Measurements from ENCODE around the gene SLC12A5. TPM values are rescaled to one million over a fixed set of nuclear protein-coding genes. Genes with fewer than 3 reads are reported as not detected.

SLC12A5 gene
- total and polyA plus RNA-seq, 8 donors, result 0.93 to 6.2 (median 3.4) TPM; not detected in 4

- no peak for DNase-seq
- H3K4me3 ChIP-seq, result no peak overlapping the region
- H3K4me1 ChIP-seq, result no peaks in the 10 kb centered on the region
- intact Hi-C loops (cut with DNase I; ENCODE audit: low total_unique reads), result no loop called here
- no peaks in the 10 kb centered on the region for H3K9me3 ChIP-seq
- H3K27ac ChIP-seq, result no peak overlapping the region
- H3K36me3 ChIP-seq, result no peaks in the 10 kb centered on the region
- H3K27me3 ChIP-seq, result peaks cover 0 to 56% (median 10%) of the 10 kb centered on the region in 3 donors
- WGBS, 5 donors, result 57 to 64% (median 62%) methylated on average over 10 of the region's 10 CpGs
- TF ChIP-seq POLR2A (IDR thresholded peaks at IDR 0.05) (no peak), POLR2AphosphoS5 (IDR thresholded peaks at IDR 0.05) (no peak), EP300 (IDR thresholded peaks at IDR 0.05) (no peak)
- TF ChIP-seq, protein P1, sequence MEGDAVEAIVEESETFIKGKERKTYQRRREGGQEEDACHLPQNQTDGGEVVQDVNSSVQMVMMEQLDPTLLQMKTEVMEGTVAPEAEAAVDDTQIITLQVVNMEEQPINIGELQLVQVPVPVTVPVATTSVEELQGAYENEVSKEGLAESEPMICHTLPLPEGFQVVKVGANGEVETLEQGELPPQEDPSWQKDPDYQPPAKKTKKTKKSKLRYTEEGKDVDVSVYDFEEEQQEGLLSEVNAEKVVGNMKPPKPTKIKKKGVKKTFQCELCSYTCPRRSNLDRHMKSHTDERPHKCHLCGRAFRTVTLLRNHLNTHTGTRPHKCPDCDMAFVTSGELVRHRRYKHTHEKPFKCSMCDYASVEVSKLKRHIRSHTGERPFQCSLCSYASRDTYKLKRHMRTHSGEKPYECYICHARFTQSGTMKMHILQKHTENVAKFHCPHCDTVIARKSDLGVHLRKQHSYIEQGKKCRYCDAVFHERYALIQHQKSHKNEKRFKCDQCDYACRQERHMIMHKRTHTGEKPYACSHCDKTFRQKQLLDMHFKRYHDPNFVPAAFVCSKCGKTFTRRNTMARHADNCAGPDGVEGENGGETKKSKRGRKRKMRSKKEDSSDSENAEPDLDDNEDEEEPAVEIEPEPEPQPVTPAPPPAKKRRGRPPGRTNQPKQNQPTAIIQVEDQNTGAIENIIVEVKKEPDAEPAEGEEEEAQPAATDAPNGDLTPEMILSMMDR (IDR thresholded peaks at IDR 0.05), result no peak
Observed at GRCh38 chr20:46050444-46050843, 21.4 kb downstream of the SLC12A5 start.

DNA sequence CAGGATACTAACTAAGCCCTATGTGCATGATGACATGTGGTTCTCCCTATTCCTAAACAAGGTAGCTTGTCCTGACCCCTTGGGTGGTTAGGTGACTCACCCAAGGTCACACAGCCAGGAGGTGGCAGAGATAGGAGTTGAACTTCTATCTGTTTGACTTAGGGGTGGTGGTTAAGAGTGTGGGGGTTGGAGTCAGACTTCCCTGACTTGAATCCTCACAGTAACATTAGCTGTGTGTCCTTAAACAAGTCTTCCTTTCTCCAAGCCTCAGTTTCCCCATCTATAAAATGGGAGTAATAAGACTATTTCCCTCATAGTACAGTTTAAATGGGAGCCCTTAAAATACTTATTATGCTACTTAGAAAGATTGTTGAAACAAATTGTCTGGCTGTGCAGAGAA is 21.9 kb downstream of the SLC12A5 start:
- H3K36me3 ChIP-seq, result no peaks in the 10 kb centered on the region
- no peak overlapping the region for H3K4me3 ChIP-seq
- no peak overlapping the region for H3K27ac ChIP-seq
- intact Hi-C loops (cut with DNase I; ENCODE audit: low total_unique reads), result no loop called here
- H3K4me1 ChIP-seq, result no peaks in the 10 kb centered on the region
- TF ChIP-seq POLR2A (IDR thresholded peaks at IDR 0.05) (no peak), EP300 (IDR thresholded peaks at IDR 0.05) (no peak), POLR2AphosphoS5 (IDR thresholded peaks at IDR 0.05) (no peak)
- TF ChIP-seq, protein P1 (IDR thresholded peaks at IDR 0.05), result no peak
- H3K27me3 ChIP-seq, result peaks cover 0 to 54% (median 7%) of the 10 kb centered on the region in 3 donors
- H3K9me3 ChIP-seq, result no peaks in the 10 kb centered on the region
- DNase-seq, result no peak

DNA sequence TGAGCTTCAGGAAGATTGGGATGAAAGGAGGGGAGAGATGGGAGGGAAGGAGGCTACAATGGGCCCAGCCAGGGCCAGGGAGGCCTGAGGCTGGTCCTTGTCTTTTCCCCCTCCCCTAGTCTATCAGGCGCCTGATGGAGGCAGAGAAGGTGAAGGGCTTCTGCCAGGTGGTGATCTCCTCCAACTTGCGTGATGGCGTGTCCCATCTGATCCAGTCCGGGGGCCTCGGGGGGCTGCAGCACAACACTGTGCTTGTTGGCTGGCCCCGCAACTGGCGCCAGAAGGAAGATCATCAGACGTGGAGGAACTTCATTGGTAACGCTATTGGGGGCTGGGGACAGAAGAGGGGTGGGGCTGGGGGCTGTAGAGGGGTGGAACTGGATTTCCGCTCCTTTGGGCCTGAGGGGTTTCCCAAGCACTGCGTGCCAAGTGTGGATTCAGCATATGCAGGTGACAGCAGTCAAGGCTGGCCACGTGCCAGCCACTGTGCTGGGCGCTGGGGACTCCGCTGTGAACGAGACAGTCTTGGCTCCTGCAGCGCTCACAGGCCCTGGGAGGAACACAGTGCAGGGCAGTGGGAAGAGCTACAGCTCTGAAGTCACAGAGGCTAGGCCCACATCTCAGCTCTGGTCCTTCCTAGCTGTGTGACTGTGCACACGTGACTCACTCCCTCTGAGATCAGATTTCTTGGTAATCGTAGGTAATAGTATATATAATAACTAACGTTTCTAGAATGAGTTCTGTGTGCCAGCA is 22.7 kb downstream of the SLC12A5 start:
- Histone ChIP-seq H3K4me1 (no peaks in the 10 kb centered on the region), H3K9me3 (no peaks in the 10 kb centered on the region), H3K36me3 (no peaks in the 10 kb centered on the region), H3K27ac (no peak overlapping the region), H3K27me3 (peaks cover 0 to 54% (median 7%) of the 10 kb centered on the region in 3 donors), H3K4me3 (no peak overlapping the region)
- intact Hi-C loops (cut with DNase I; ENCODE audit: low total_unique reads), result no loop called here
- TF ChIP-seq, protein P1 (IDR thresholded peaks at IDR 0.05), result no peak
- no peak for TF ChIP-seq POLR2AphosphoS5 (IDR thresholded peaks at IDR 0.05)
- WGBS, 5 donors, result 55 to 73% (median 68%) methylated on average over 15 to 19 of the region's 19 CpGs
- DNase-seq, result no peak

GRCh38 chr20:46053416-46053815 is 24.4 kb downstream of the SLC12A5 start:
- DNase-seq, result no peak
- peaks cover 0 to 54% (median 12%) of the 10 kb centered on the region in 3 donors for H3K27me3 ChIP-seq
- TF ChIP-seq POLR2A (IDR thresholded peaks at IDR 0.05), result no peak
- intact Hi-C loops (cut with DNase I; ENCODE audit: low total_unique reads), result no loop called here
- 81 to 92% (median 90%) methylated on average over 8 of the region's 8 CpGs for WGBS, 5 donors
- H3K36me3 ChIP-seq, result no peaks in the 10 kb centered on the region
- no peaks in the 10 kb centered on the region for H3K9me3 ChIP-seq
- H3K27ac ChIP-seq, result no peak overlapping the region
- H3K4me3 ChIP-seq, result no peak overlapping the region
- peaks cover 12 to 16% (median 14%) of the 10 kb centered on the region in 4 donors for H3K4me1 ChIP-seq

GRCh38 chr20:46054606-46055005 is 25.6 kb downstream of the SLC12A5 start:
- WGBS, 5 donors, result 44 to 57% (median 49%) methylated on average over 6 of the region's 6 CpGs
- peaks cover 19 to 26% (median 23%) of the 10 kb centered on the region in 4 donors for H3K4me1 ChIP-seq
- H3K27me3 ChIP-seq, result peaks cover 0 to 48% (median 16%) of the 10 kb centered on the region in 3 donors
- no peak for DNase-seq
- H3K9me3 ChIP-seq, result no peaks in the 10 kb centered on the region
- TF ChIP-seq EP300 (IDR thresholded peaks at IDR 0.05), result no peak
- intact Hi-C loops (cut with DNase I; ENCODE audit: low total_unique reads), result no loop called here
- no peak overlapping the region for H3K4me3 ChIP-seq
- peaks cover 0 to 3% (median under 1%) of the 10 kb centered on the region in 4 donors for H3K36me3 ChIP-seq
- H3K27ac ChIP-seq, result no peak overlapping the region

Data from stomach (tissue), 9 donors.